HL-60 (cell line): ENCODE measurements around the gene DPF3.

Experiments
- CTCF ChIP-seq: IDR thresholded peaks from one replicate; pipeline ENCODE4 v1.5.1; 2011; ENCODE audit warnings: low read length, control low read depth, inconsistent platforms; ENCODE audit not compliant: insufficient read depth
- POLR2AphosphoS5 ChIP-seq: IDR thresholded peaks from 2 replicates; pipeline ENCODE4 v1.6.1; 2012; ENCODE audit warnings: low read depth
- REST ChIP-seq: IDR thresholded peaks from 2 replicates; pipeline ENCODE4 v1.6.1; 2012; ENCODE audit warnings: low read depth; ENCODE audit not compliant: insufficient replicate concordance

- TF ChIP-seq CTCF, result no peak
- TF ChIP-seq POLR2AphosphoS5, result no peak
- no peak for TF ChIP-seq REST
Measured at GRCh38 chr14:72636094-72636493, 257.8 kb downstream of the DPF3 start.
